GM19397 (cell line): ENCODE results near the gene TM4SF18.

Source experiments
- ATAC-seq: cut with Tn5 transposase; IDR thresholded peaks from one replicate; pipeline ENCODE4 v1.9.1; 2021; ENCODE audit warnings: mild to moderate bottlenecking, moderate library complexity; ENCODE audit not compliant: unreplicated experiment

TM4SF18 gene

DNA sequence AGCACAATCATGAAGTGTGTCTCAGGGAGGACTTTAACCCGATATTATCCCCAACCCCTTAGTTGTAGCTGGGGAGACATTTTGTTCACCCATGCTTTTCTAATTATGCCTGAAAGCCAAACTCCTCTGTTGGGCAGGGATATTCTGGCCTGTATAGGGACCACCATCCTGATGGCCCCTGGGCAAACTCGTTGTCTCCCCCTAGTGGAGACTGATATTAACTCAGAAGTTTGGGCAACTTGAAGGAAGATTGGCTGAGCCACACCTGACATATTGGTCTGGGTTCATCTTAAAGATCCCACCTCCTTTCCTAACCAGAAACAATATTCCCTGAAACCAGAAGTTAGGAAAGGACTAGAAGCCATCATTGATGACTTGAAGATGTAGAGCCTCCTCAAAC is 42.3 kb downstream of the TM4SF18 start:
- no peak for ATAC-seq

- no peak for ATAC-seq
Observed at GRCh38 chr3:149288655-149289054, 44.8 kb downstream of the TM4SF18 start.

GRCh38 chr3:149284034-149284433 is 49.4 kb downstream of the TM4SF18 start:
- ATAC-seq = no peak

- no peak for ATAC-seq
Observed at GRCh38 chr3:149283401-149283800, 50.0 kb downstream of the TM4SF18 start.

- ATAC-seq = no peak
Observed at GRCh38 chr3:149282836-149283235, 50.6 kb downstream of the TM4SF18 start.

GRCh38 chr3:149282322-149282721 is 51.1 kb downstream of the TM4SF18 start:
- ATAC-seq = no peak

DNA sequence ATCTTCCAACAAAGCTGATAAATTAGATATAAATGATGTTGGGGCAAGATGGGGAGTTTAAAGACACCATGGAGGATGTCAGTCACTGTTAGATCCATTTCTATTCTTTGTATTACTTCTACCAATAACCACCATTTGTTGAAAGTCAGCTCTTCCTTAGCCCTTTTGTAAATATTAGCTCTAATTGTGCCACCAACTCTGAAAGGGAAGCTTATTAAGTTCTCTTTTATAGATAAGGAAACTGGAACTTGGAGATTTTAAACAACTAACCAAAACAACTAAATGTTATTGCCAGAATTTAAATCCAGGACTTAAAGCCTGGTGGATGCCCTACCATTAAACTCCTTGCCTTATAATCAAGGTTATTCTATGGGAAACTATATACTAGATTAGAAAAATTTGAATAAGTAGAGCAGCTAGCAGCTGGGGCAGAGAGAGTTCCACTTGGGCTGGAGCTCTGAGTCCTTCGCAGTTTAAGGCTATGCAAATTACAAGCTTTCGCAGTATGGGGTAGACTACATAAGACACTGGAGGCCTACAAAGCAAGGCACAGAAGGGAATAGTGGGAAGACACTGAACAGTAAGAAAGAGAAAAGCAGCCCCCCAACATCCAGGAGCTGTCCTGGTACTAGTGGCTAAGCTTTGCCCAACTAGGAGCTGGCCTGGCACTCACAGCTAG is 52.6 kb downstream of the TM4SF18 start:
- no peak for ATAC-seq

GRCh38 chr3:149278911-149279310 is 54.5 kb downstream of the TM4SF18 start:
- ATAC-seq = no peak

- peak; percentile 62 for ATAC-seq
Observed at GRCh38 chr3:149277331-149277813, 56.1 kb downstream of the TM4SF18 start.

GRCh38 chr3:149276619-149277018 is 56.8 kb downstream of the TM4SF18 start:
- no peak for ATAC-seq

- ATAC-seq = no peak
Observed at GRCh38 chr3:149274220-149274619, 59.2 kb downstream of the TM4SF18 start.

- peak; percentile 62 for ATAC-seq
Observed at GRCh38 chr3:149273096-149273751, 60.2 kb downstream of the TM4SF18 start.

DNA sequence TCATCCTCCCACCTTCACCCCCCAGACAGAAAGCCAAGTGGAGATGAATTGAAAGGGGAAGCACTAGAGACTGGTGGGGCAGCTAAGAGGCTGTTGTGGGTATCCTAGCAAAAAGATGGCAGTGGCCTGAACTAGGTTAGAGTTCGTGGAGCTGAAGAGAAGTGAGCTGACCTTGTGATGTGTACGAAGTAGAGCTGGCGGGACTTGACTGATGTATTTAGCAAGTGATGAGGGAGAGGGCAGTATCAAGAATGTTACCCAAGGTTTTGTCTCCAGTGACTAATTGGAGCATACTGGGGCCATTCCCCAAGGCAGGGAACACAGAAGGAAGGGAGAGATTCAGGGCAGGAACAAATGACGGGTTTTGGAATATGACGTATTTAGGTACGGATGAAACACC is 61.8 kb downstream of the TM4SF18 start:
- no peak for ATAC-seq

DNA sequence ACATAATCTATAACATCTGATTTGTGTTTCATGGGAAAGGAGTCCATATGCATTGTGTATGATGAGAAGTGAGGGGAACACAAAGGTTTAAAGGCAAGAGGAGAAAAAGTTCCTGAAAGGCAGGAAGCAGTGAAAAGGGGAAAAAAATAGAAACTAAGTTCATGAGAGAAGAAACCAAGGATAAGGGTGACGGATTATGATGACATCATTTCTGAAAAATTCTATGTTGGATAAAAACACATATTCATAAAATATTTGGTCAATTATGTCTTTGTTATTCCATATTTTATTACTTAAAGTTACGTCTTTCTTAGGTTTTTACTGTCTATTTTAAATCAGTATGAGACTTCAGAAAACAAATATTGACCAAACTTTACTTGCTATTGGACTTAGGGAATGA is 63.3 kb downstream of the TM4SF18 start:
- no peak for ATAC-seq

- ATAC-seq = no peak
Observed at GRCh38 chr3:149269687-149270086, 63.7 kb downstream of the TM4SF18 start.
